RKO (cell line): ENCODE measurements around the gene SMPX.

Experiments used
- DNase-seq: peaks from one replicate; pipeline ENCODE4 v3.0.0-alpha.2; 2016; ENCODE audit warnings: low spot score

SMPX gene

DNA sequence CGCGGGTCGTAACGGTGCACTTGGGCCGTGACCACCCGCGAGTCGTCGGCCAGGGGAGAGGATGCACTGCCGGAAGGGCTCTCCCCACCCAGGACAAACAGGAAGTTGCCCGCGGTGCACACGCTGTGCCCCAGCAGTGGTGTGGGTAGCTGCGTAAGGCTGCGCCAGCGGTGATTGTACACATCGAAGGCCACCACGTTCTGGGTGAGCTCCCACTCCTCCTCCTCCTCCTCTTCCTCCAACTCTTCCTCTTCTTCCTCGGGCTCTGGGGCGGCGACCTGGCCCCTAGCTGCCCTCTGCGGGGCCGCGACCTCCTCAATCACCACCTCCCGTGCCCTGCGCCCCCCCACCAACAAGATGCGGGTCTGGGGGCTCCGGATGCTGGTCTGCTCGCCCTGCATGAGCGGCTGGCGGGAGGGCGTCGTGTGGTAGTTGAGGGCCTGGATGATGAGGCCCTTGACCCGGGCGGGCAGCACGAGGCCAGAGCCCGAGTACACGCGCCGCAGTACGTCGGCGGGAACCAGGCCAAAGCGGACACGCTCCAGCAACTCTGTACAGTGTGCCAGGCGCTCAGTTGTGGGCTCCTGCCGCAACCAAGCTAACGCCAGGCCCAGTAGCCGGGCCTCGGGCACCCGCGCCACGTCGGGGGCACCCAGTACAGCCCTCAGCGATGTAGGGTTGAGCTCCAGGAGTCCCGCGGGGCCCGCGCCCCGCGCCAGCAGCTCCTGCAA, 101.2 kb downstream of the SMPX start:
- DNase-seq: no peak
